GM04504 (cell line): Measurements from ENCODE around the gene PRKCE.
"Not testable (repeated sequence)": the region's sequence is repeated elsewhere in the genome, so short reads cannot be mapped to it uniquely, and the experiment has no call there.

Source experiments
- DNase-seq: peaks from one replicate; pipeline ENCODE4 v3.0.0-alpha.2; 2012; ENCODE audit warnings: low read depth

Gene PRKCE

GRCh38 chr2:45889620-45890370, 238.3 kb downstream of the PRKCE start:
- no peak for DNase-seq

GRCh38 chr2:45890371-45890646, 238.8 kb downstream of the PRKCE start:
- DNase-seq = not testable (repeated sequence)

- no peak for DNase-seq
Measured at GRCh38 chr2:45890819-45891218, 239.3 kb downstream of the PRKCE start.

- no peak for DNase-seq
Measured at GRCh38 chr2:45891719-45892424, 240.4 kb downstream of the PRKCE start.

GRCh38 chr2:45892425-45892745, 240.9 kb downstream of the PRKCE start:
- DNase-seq = no peak

GRCh38 chr2:45892757-45893156, 241.3 kb downstream of the PRKCE start:
- no peak for DNase-seq

- DNase-seq = no peak
Measured at GRCh38 chr2:45894211-45894610, 242.7 kb downstream of the PRKCE start.

GRCh38 chr2:45895241-45895861, 243.9 kb downstream of the PRKCE start:
- DNase-seq = peak; percentile 45

GRCh38 chr2:45896311-45896710, 244.8 kb downstream of the PRKCE start:
- DNase-seq = no peak

GRCh38 chr2:45897842-45898241, 246.4 kb downstream of the PRKCE start:
- no peak for DNase-seq

- no peak for DNase-seq
Measured at GRCh38 chr2:45898819-45899218, 247.3 kb downstream of the PRKCE start.

GRCh38 chr2:45899926-45900325, 248.5 kb downstream of the PRKCE start:
- no peak for DNase-seq

GRCh38 chr2:45901468-45902032, 250.1 kb downstream of the PRKCE start:
- no peak for DNase-seq

- DNase-seq = no peak
Measured at GRCh38 chr2:45902380-45902779, 250.9 kb downstream of the PRKCE start.

- no peak for DNase-seq
Measured at GRCh38 chr2:45902781-45903375, 251.4 kb downstream of the PRKCE start.

GRCh38 chr2:45904267-45904945, 252.9 kb downstream of the PRKCE start:
- no peak for DNase-seq

- no peak for DNase-seq
Measured at GRCh38 chr2:45904946-45905631, 253.6 kb downstream of the PRKCE start.

- no peak for DNase-seq
Measured at GRCh38 chr2:45905632-45905958, 254.1 kb downstream of the PRKCE start.

GRCh38 chr2:45907592-45907991, 256.1 kb downstream of the PRKCE start:
- no peak for DNase-seq

GRCh38 chr2:45908316-45909170, 257.1 kb downstream of the PRKCE start:
- no peak for DNase-seq

GRCh38 chr2:45909171-45909565, 257.7 kb downstream of the PRKCE start:
- DNase-seq = no peak
